Endothelial cell of umbilical vein (primary cell): Measurements from ENCODE around the gene CELF2. TPM values are rescaled to one million over a fixed set of nuclear protein-coding genes. Genes with fewer than 3 reads are reported as not detected.

ENCODE experiments used
- BruUV-seq: library from RNA; stranded (reverse); fragments of 400-500 nt; replicated peaks from 2 replicates; lab custom pipeline; 2021; lab: Mats Ljungman, UMichigan
- CTCF ChIA-PET: fragments of 300-600, 350-600 bp; sonication (Branson Sonifier 250); formaldehyde crosslinking; loops from one replicate; lab custom pipeline; 2021; ENCODE audit warnings: antibody characterized with exemption, inconsistent platforms; lab: Charles Lee
- POLR2A ChIA-PET: fragments of 300-600, 350-600 bp; sonication (Branson Sonifier 250); formaldehyde crosslinking; loops from one replicate; lab custom pipeline; 2021; ENCODE audit warnings: antibody characterized with exemption, inconsistent platforms; lab: Charles Lee
- DNase-seq: peaks from one replicate; pipeline ENCODE4 v3.0.0-alpha.2; 2011; ENCODE audit warnings: low read depth, low spot score
- FAIRE-seq: peaks from 2 replicates; lab custom pipeline; 2011; peaks lifted over from hg19 to GRCh38; lab: Jason Lieb, UNC
- H2AFZ ChIP-seq: 2 replicates; pipeline ENCODE4 v1.6.0; 2012; ENCODE audit warnings: low read depth, low read length, control low read depth, inconsistent platforms
- H3K27ac ChIP-seq: 2 replicates; pipeline ENCODE4 v1.5.1; 2011; ENCODE audit warnings: low read depth, mild to moderate bottlenecking, control low read depth, low read length, moderate library complexity; ENCODE audit not compliant: insufficient read depth
- H3K27me3 ChIP-seq, 2 experiments: 2 replicates each; pipeline versions ENCODE4 v1.6.0 to v1.6.1; 2011; ENCODE audit warnings: low read length in 2 of 2, mixed read lengths in 1 of 2; ENCODE audit not compliant: control insufficient read depth in 2 of 2, insufficient read depth in 2 of 2
- H3K36me3 ChIP-seq, 2 experiments: 2 replicates in 1 of 2; 3 replicates in 1 of 2; pipeline ENCODE4 v1.5.1; 2011; ENCODE audit warnings: low read length in 2 of 2, mild to moderate bottlenecking in 1 of 2, moderate library complexity in 1 of 2; ENCODE audit not compliant: control insufficient read depth in 2 of 2, insufficient read depth in 2 of 2; ENCODE audit errors: extremely low read depth in 1 of 2
- H3K4me1 ChIP-seq: 3 replicates; pipeline ENCODE4 v1.5.1; 2011; ENCODE audit warnings: mild to moderate bottlenecking, low read length; ENCODE audit not compliant: control insufficient read depth, insufficient read depth; ENCODE audit errors: extremely low read depth
- H3K4me2 ChIP-seq: 2 replicates; pipeline ENCODE4 v1.6.1; 2011; ENCODE audit warnings: low read length, control low read depth, mixed read lengths; ENCODE audit not compliant: insufficient read depth
- H3K4me3 ChIP-seq, 3 experiments: fragments of 200-600 bp in 1 of 3; sonication (generic), shearing (Covaris generic) in 1 of 3; replicated peaks in 1 of 3; 2 replicates each; pipeline ENCODE4 v1.5.1; 2011 to 2016; ENCODE audit warnings: control low read depth in 3 of 3, low read length in 3 of 3, mild to moderate bottlenecking in 2 of 3, inconsistent platforms in 1 of 3, low read depth in 1 of 3, moderate library complexity in 1 of 3; ENCODE audit not compliant: insufficient read depth in 1 of 3
- H3K79me2 ChIP-seq: 2 replicates; pipeline ENCODE4 v1.6.0; 2012; ENCODE audit warnings: low read length, inconsistent platforms; ENCODE audit not compliant: control insufficient read depth, insufficient read depth
- H3K9ac ChIP-seq: replicated peaks from 2 replicates; pipeline ENCODE3; 2011; ENCODE audit warnings: low read length, control low read depth; ENCODE audit not compliant: insufficient read depth; ENCODE audit errors: extremely low read depth
- H3K9me1 ChIP-seq: replicated peaks from 3 replicates; pipeline ENCODE4 v1.6.0; 2011; ENCODE audit warnings: mild to moderate bottlenecking, low read length; ENCODE audit not compliant: control insufficient read depth, insufficient read depth; ENCODE audit errors: extremely low read depth
- H3K9me3 ChIP-seq: replicated peaks from 2 replicates; pipeline ENCODE4 v1.5.1; 2012; ENCODE audit warnings: low read length, inconsistent platforms; ENCODE audit not compliant: control insufficient read depth, insufficient read depth
- H4K20me1 ChIP-seq: replicated peaks from 2 replicates; pipeline ENCODE3; 2011; ENCODE audit warnings: mild to moderate bottlenecking, low read length; ENCODE audit not compliant: control insufficient read depth, insufficient read depth; ENCODE audit errors: extremely low read depth
- CTCF ChIP-seq, 2 donors: IDR thresholded peaks; 1 replicate in 1 of 2; 2 replicates in 1 of 2; pipeline ENCODE4 v1.5.1; 2011; ENCODE audit warnings: low read length in 2 of 2, mild to moderate bottlenecking in 2 of 2, moderate library complexity in 2 of 2, control low read depth in 1 of 2, inconsistent platforms in 1 of 2, low read depth in 1 of 2; ENCODE audit not compliant: insufficient read depth in 1 of 2; ENCODE audit errors: extremely low read depth in 1 of 2
- EZH2 ChIP-seq: IDR thresholded peaks from 2 replicates; pipeline ENCODE4 v1.6.1; 2012; ENCODE audit warnings: borderline replicate concordance, low read depth, mild to moderate bottlenecking, moderate library complexity, low read length, inconsistent platforms; ENCODE audit not compliant: severe bottlenecking
- FOS ChIP-seq: IDR thresholded peaks from 2 replicates; pipeline ENCODE4 v1.6.1; 2011; ENCODE audit warnings: mild to moderate bottlenecking, low read length, moderate library complexity, borderline replicate concordance; ENCODE audit not compliant: insufficient read depth
- GATA2 ChIP-seq: IDR thresholded peaks from 2 replicates; pipeline ENCODE4 v1.7.0; 2011; ENCODE audit warnings: low read depth, mild to moderate bottlenecking, moderate library complexity, mixed read lengths, low read length; ENCODE audit not compliant: insufficient read length, insufficient read depth
- JUN ChIP-seq: IDR thresholded peaks from 2 replicates; pipeline ENCODE4 v1.6.1; 2011; ENCODE audit warnings: borderline replicate concordance, low read depth; ENCODE audit not compliant: insufficient read length, insufficient read depth
- MAX ChIP-seq: IDR thresholded peaks from 2 replicates; pipeline ENCODE4 v1.6.1; 2011; ENCODE audit not compliant: insufficient read depth, insufficient read length
- MYC ChIP-seq: IDR thresholded peaks from one replicate; pipeline ENCODE4 v1.6.1; 2011; ENCODE audit warnings: mild to moderate bottlenecking, low read depth, low read length
- POLR2A ChIP-seq: IDR thresholded peaks from 2 replicates; pipeline ENCODE4 v1.6.1; 2012; ENCODE audit warnings: low read depth, mild to moderate bottlenecking, control low read depth, low read length
- POLR2AphosphoS5 ChIP-seq: IDR thresholded peaks from 2 replicates; pipeline ENCODE4 v1.6.1; 2012; ENCODE audit warnings: low read depth, mild to moderate bottlenecking, control low read depth, low read length, moderate library complexity; ENCODE audit not compliant: insufficient read depth
- dilution Hi-C: fragments of 300-500 bp; cut with MboI; formaldehyde crosslinking; loops from one replicate; pipeline ENCODE4 v1.15.0; 2019; ENCODE audit warnings: low sequenced_read_pairs; ENCODE audit not compliant: extremely low pct_ligation_motif_present
- intact Hi-C: fragments of 100-400 bp; cut with micrococcal nuclease; formaldehyde crosslinking; loops from one replicate; pipeline ENCODE4 v1.10.0; 2022
- polyA plus RNA-seq, 4 experiments: library from polyadenylated mRNA; depleted of rRNA in 3 of 4; stranded (reverse) in 3 of 4; unstranded in 1 of 4; fragments of >200 nt; gene quantifications; 2 replicates each; pipeline versions ENCODE4 v1.2.1 to v1.2.3, GENCODE V29; 2011 to 2012; ENCODE audit warnings: missing spikeins in 1 of 4
- total RNA-seq: library from RNA; stranded (reverse); gene quantifications from 2 replicates; pipeline ENCODE4 v1.2.3, GENCODE V29; 2021

The CELF2 gene
- total and polyA plus RNA-seq, 2 donors (not counting 3 experiments of a cell fraction or from before 2014, with no cell fraction given): 21.6 to 42.6 TPM

- BruUV-seq: no TSS peak
- dilution Hi-C loops (no loop called here), intact Hi-C loops (no loop called here)
- no peaks in the 10 kb centered on the region for H3K36me3 ChIP-seq
- H4K20me1 ChIP-seq: no peaks in the 10 kb centered on the region
- no peaks in the 10 kb centered on the region for H3K27me3 ChIP-seq
- ChIA-PET CTCF (interaction anchor here (1.0 to 1.1 kb wide), 2 partner anchors 13 to 26 kb away, joined by 3 read pairs; no protein-coding TSS in a partner anchor), POLR2A (no interaction called here)
- no peak overlapping the region for H2AFZ ChIP-seq
- H3K4me2 ChIP-seq: no peak overlapping the region
- H3K9ac ChIP-seq: no peak overlapping the region
- no peak for TF ChIP-seq POLR2A
- no peak for TF ChIP-seq CTCF (IDR thresholded peaks at IDR 0.05; ENCODE audit: extremely low read depth in 1 of 2, insufficient read depth in 1 of 2, low read depth in 1 of 2, low read length in 2 of 2)
- no peak for TF ChIP-seq EZH2
- no peak for TF ChIP-seq MYC
- no peak for TF ChIP-seq JUN
- no peak for TF ChIP-seq POLR2AphosphoS5
- no peak for TF ChIP-seq MAX
- TF ChIP-seq FOS: no peak
- no peak for TF ChIP-seq GATA2
- no peaks in the 10 kb centered on the region for H3K4me1 ChIP-seq
- no peaks in the 10 kb centered on the region for H3K9me3 ChIP-seq
- no peak for DNase-seq
- no peak overlapping the region for H3K27ac ChIP-seq
- no peak for FAIRE-seq
- H3K9me1 ChIP-seq: no peaks in the 10 kb centered on the region
- no peaks in the 10 kb centered on the region for H3K79me2 ChIP-seq
- H3K4me3 ChIP-seq: no peak overlapping the region
Measured at GRCh38 chr10:11119843-11120242, 102.2 kb downstream of the CELF2 start.
